OCI-LY3 (cell line): ENCODE measurements around the gene SNX13.

Experiments
- CTCF ChIP-seq: fragments of 200-600, 300-600 bp; sonication (generic); IDR thresholded peaks from 2 replicates; pipeline ENCODE4 v1.5.1; 2014; ENCODE audit warnings: antibody characterized with exemption, low read length, low read depth
- EZH2phosphoT487 ChIP-seq: fragments of 200-600 bp; shearing (Covaris generic); IDR thresholded peaks from 2 replicates; pipeline ENCODE4 v1.6.1; 2018; ENCODE audit warnings: antibody characterized with exemption, mixed run types, low read depth

- peak; percentile 14; the same call in 1 of the 2 replicates for TF ChIP-seq CTCF
- no peak for TF ChIP-seq EZH2phosphoT487
Measured at GRCh38 chr7:17984288-17984687, 44.0 kb upstream of the SNX13 start.
